Measurements from ENCODE around the gene CYP39A1. TPM values are rescaled to one million over a fixed set of nuclear protein-coding genes. Genes with fewer than 3 reads are reported as not detected.

The CYP39A1 gene
- total RNA-seq, 1 experiment from 2014 or later: not detected

GRCh38 chr6:46690141-46690755 lies 37.6 kb upstream of the CYP39A1 start:
- CTCF ChIA-PET: no interaction called here
- intact Hi-C loops (cut with micrococcal nuclease; ENCODE audit: unreplicated experiment): no loop called here
- H3K27ac ChIP-seq (ENCODE audit: low read depth, low read length, poor library complexity, severe bottlenecking): no peak overlapping the region
- no peak for DNase-seq (ENCODE audit: low spot score)
- no peaks in the 10 kb centered on the region for H3K9me3 ChIP-seq (ENCODE audit: low read depth, low read length, poor library complexity, severe bottlenecking)
- H3K4me1 ChIP-seq (ENCODE audit: insufficient read depth, low read length, poor library complexity, severe bottlenecking): no peaks in the 10 kb centered on the region
- no peak overlapping the region for H3K4me3 ChIP-seq (ENCODE audit: low read depth, low read length, poor library complexity, severe bottlenecking)
- POLR2A ChIA-PET (ENCODE audit: low non-redundant PET): no interaction called here
- H3K27me3 ChIP-seq (replicated peaks; ENCODE audit: insufficient read depth, low read depth, low read length, poor library complexity): peaks cover 14% of the 10 kb centered on the region
- no TSS peak for BruUV-seq (replicated peaks)
- no peaks in the 10 kb centered on the region for H3K36me3 ChIP-seq (ENCODE audit: insufficient read depth, low read length, poor library complexity, severe bottlenecking)
- TF ChIP-seq CTCF (conservative IDR thresholded peaks at IDR 0.05; ENCODE audit: low read depth, low read length) (no peak), EZH2 (IDR thresholded peaks at IDR 0.05; ENCODE audit: borderline replicate concordance, low read depth, low read length, poor library complexity, severe bottlenecking) (no peak)

DNA sequence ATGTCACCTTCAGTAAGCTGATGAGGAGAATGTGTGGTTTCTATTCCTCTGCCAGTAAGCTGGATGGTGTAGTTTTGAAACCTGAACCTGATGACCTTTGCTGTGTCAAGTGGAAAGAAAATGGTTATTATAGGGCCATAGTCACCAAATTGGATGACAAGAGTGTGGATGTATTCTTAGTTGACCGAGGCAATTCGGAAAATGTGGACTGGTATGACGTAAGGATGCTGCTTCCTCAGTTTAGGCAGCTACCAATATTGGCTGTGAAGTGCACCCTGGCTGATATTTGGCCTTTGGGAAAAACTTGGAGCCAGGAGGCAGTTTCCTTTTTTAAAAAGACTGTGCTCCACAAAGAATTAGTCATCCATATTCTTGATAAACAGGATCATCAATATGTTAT lies 37.0 kb upstream of the CYP39A1 start:
- BruUV-seq (replicated peaks): no TSS peak
- Histone ChIP-seq H3K27me3 (replicated peaks; ENCODE audit: insufficient read depth, low read depth, low read length, poor library complexity) (peaks cover 11% of the 10 kb centered on the region), H3K4me1 (ENCODE audit: insufficient read depth, low read length, poor library complexity, severe bottlenecking) (no peaks in the 10 kb centered on the region), H3K4me3 (ENCODE audit: low read depth, low read length, poor library complexity, severe bottlenecking) (no peak overlapping the region), H3K9me3 (ENCODE audit: low read depth, low read length, poor library complexity, severe bottlenecking) (no peaks in the 10 kb centered on the region), H3K36me3 (ENCODE audit: insufficient read depth, low read length, poor library complexity, severe bottlenecking) (no peaks in the 10 kb centered on the region), H3K27ac (ENCODE audit: low read depth, low read length, poor library complexity, severe bottlenecking) (no peak overlapping the region)
- ChIA-PET POLR2A (ENCODE audit: low non-redundant PET) (no interaction called here), CTCF (no interaction called here)
- intact Hi-C loops (cut with micrococcal nuclease; ENCODE audit: unreplicated experiment): no loop called here
- TF ChIP-seq CTCF (conservative IDR thresholded peaks at IDR 0.05; ENCODE audit: low read depth, low read length): no peak
- TF ChIP-seq EZH2 (IDR thresholded peaks at IDR 0.05; ENCODE audit: borderline replicate concordance, low read depth, low read length, poor library complexity, severe bottlenecking): no peak
- no peak for DNase-seq (ENCODE audit: low spot score)

GRCh38 chr6:46688966-46689335 lies 36.3 kb upstream of the CYP39A1 start:
- ChIA-PET POLR2A (ENCODE audit: low non-redundant PET) (no interaction called here), CTCF (no interaction called here)
- TF ChIP-seq EZH2 (IDR thresholded peaks at IDR 0.05; ENCODE audit: borderline replicate concordance, low read depth, low read length, poor library complexity, severe bottlenecking) (no peak), CTCF (conservative IDR thresholded peaks at IDR 0.05; ENCODE audit: low read depth, low read length) (no peak)
- no TSS peak for BruUV-seq (replicated peaks)
- intact Hi-C loops (cut with micrococcal nuclease; ENCODE audit: unreplicated experiment): no loop called here
- H3K36me3 ChIP-seq (ENCODE audit: insufficient read depth, low read length, poor library complexity, severe bottlenecking): no peaks in the 10 kb centered on the region
- DNase-seq (ENCODE audit: low spot score): no peak
- H3K27ac ChIP-seq (ENCODE audit: low read depth, low read length, poor library complexity, severe bottlenecking): no peak overlapping the region
- peaks cover 9% of the 10 kb centered on the region for H3K27me3 ChIP-seq (replicated peaks; ENCODE audit: insufficient read depth, low read depth, low read length, poor library complexity)
- no peak overlapping the region for H3K4me3 ChIP-seq (ENCODE audit: low read depth, low read length, poor library complexity, severe bottlenecking)
- H3K4me1 ChIP-seq (ENCODE audit: insufficient read depth, low read length, poor library complexity, severe bottlenecking): no peaks in the 10 kb centered on the region
- H3K9me3 ChIP-seq (ENCODE audit: low read depth, low read length, poor library complexity, severe bottlenecking): no peaks in the 10 kb centered on the region
